Measurements from ENCODE around the gene DCHS2.

DCHS2 gene

GRCh38 chr4:154491341-154492271, at the start of gene DCHS2:
Gene DCHS2, minus strand, starts transcription at chr4:154491799. Its CDS starts 444 bp downstream, at chr4:154491355.
- H3K4me3 ChIP-seq (ENCODE audit: low read depth, low read length) = peak within 1 kb of the TSS; percentile 13
- no peak for TF ChIP-seq CTCF (IDR thresholded peaks at IDR 0.05; ENCODE audit: low read depth, low read length)
- in situ Hi-C loops (cut with HindIII; ENCODE audit: low sequenced_read_pairs) = no loop called here
- DNase-seq (ENCODE audit: low read depth, low spot score) = peak; percentile 31

GRCh38 chr4:154534296-154534695, 42.7 kb upstream of the DCHS2 start:
- TF ChIP-seq CTCF (IDR thresholded peaks at IDR 0.05; ENCODE audit: low read depth, low read length) = no peak
- no peak overlapping the region for H3K4me3 ChIP-seq (ENCODE audit: low read depth, low read length)
- no peak for DNase-seq (ENCODE audit: low read depth, low spot score)
- in situ Hi-C loops (cut with HindIII; ENCODE audit: low sequenced_read_pairs) = no loop called here

- in situ Hi-C loops (cut with HindIII; ENCODE audit: low sequenced_read_pairs) = no loop called here
- no peak for TF ChIP-seq CTCF (IDR thresholded peaks at IDR 0.05; ENCODE audit: low read depth, low read length)
- no peak overlapping the region for H3K4me3 ChIP-seq (ENCODE audit: low read depth, low read length)
- DNase-seq (ENCODE audit: low read depth, low spot score) = no peak
Observed at GRCh38 chr4:154529728-154530519, 38.3 kb upstream of the DCHS2 start.

GRCh38 chr4:154528869-154529268, 37.3 kb upstream of the DCHS2 start:
- in situ Hi-C loops (cut with HindIII; ENCODE audit: low sequenced_read_pairs) = no loop called here
- no peak for TF ChIP-seq CTCF (IDR thresholded peaks at IDR 0.05; ENCODE audit: low read depth, low read length)
- no peak for DNase-seq (ENCODE audit: low read depth, low spot score)
- no peak overlapping the region for H3K4me3 ChIP-seq (ENCODE audit: low read depth, low read length)

GRCh38 chr4:154527308-154527707, 35.7 kb upstream of the DCHS2 start:
- in situ Hi-C loops (cut with HindIII; ENCODE audit: low sequenced_read_pairs) = no loop called here
- H3K4me3 ChIP-seq (ENCODE audit: low read depth, low read length) = no peak overlapping the region
- no peak for TF ChIP-seq CTCF (IDR thresholded peaks at IDR 0.05; ENCODE audit: low read depth, low read length)
- DNase-seq (ENCODE audit: low read depth, low spot score) = no peak

GRCh38 chr4:154526151-154526550, 34.6 kb upstream of the DCHS2 start:
- DNase-seq (ENCODE audit: low read depth, low spot score) = no peak
- in situ Hi-C loops (cut with HindIII; ENCODE audit: low sequenced_read_pairs) = no loop called here
- no peak for TF ChIP-seq CTCF (IDR thresholded peaks at IDR 0.05; ENCODE audit: low read depth, low read length)
- no peak overlapping the region for H3K4me3 ChIP-seq (ENCODE audit: low read depth, low read length)

Data from astrocyte of the spinal cord (primary cell).